ENCODE measurements around the gene MAML2. TPM values are rescaled to one million over a fixed set of nuclear protein-coding genes. Genes with fewer than 3 reads are reported as not detected.

Gene MAML2
- total RNA-seq, 2 experiments from 2014 or later: 0.15 to 1.0 TPM

- H3K79me2 ChIP-seq (ENCODE audit: insufficient read depth, low read depth, low read length): no peaks in the 10 kb centered on the region
- ChIA-PET POLR2A (interaction anchor here (0.6 to 0.7 kb wide), 2 partner anchors 13 to 194 kb away, joined by 3 read pairs; no protein-coding TSS in a partner anchor), CTCF (ENCODE audit: unreplicated experiment) (interaction anchor here (0.6 kb wide), 1 partner anchor 43 kb away, joined by 3 read pairs; no protein-coding TSS in a partner anchor)
- H3K4me3 ChIP-seq (ENCODE audit: low read depth, low read length, poor library complexity, severe bottlenecking): no peak overlapping the region
- H3K4me2 ChIP-seq (ENCODE audit: low read length): no peak overlapping the region
- H3K9me2 ChIP-seq (ENCODE audit: insufficient read depth, low read length): no peaks in the 10 kb centered on the region
- H3K27ac ChIP-seq (ENCODE audit: low read depth, low read length, poor library complexity, severe bottlenecking): no peak overlapping the region
- no peak for TF ChIP-seq CTCF (conservative IDR thresholded peaks at IDR 0.05; ENCODE audit: low read length)
- TF ChIP-seq EZH2phosphoT487 (IDR thresholded peaks at IDR 0.05; ENCODE audit: borderline replicate concordance, low read depth, low read length): no peak
- no peaks in the 10 kb centered on the region for H3K4me1 ChIP-seq (ENCODE audit: insufficient read depth, low read length, poor library complexity, severe bottlenecking)
- DNase-seq (ENCODE audit: low spot score): no peak
- H4K20me1 ChIP-seq (ENCODE audit: insufficient read depth, low read length): no peaks in the 10 kb centered on the region
- intact Hi-C loops (cut with micrococcal nuclease; ENCODE audit: unreplicated experiment): no loop called here
- BruUV-seq (replicated peaks): no TSS peak
- no peaks in the 10 kb centered on the region for H3K9me3 ChIP-seq (ENCODE audit: low read length)
- no peak overlapping the region for H2AFZ ChIP-seq (ENCODE audit: low read length)
- no peaks in the 10 kb centered on the region for H3K36me3 ChIP-seq (ENCODE audit: insufficient read depth, low read length)
These were observed 228.6 kb downstream of the MAML2 start for GRCh38 chr11:96114178-96115064.

GRCh38 chr11:96113193-96113681 lies 229.8 kb downstream of the MAML2 start:
- no peak overlapping the region for H3K27ac ChIP-seq (ENCODE audit: low read depth, low read length, poor library complexity, severe bottlenecking)
- POLR2A ChIA-PET: interaction anchor here (0.7 to 1.0 kb wide), 3 partner anchors 19 to 195 kb away, joined by 3 to 9 read pairs (median 3); no protein-coding TSS in a partner anchor
- H3K9me3 ChIP-seq (ENCODE audit: low read length): no peaks in the 10 kb centered on the region
- H3K9me2 ChIP-seq (ENCODE audit: insufficient read depth, low read length): no peaks in the 10 kb centered on the region
- no peak overlapping the region for H2AFZ ChIP-seq (ENCODE audit: low read length)
- H3K36me3 ChIP-seq (ENCODE audit: insufficient read depth, low read length): no peaks in the 10 kb centered on the region
- H3K4me2 ChIP-seq (ENCODE audit: low read length): no peak overlapping the region
- BruUV-seq (replicated peaks): no TSS peak
- DNase-seq (ENCODE audit: low spot score): no peak
- H3K4me1 ChIP-seq (ENCODE audit: insufficient read depth, low read length, poor library complexity, severe bottlenecking): no peaks in the 10 kb centered on the region
- intact Hi-C loops (cut with micrococcal nuclease; ENCODE audit: unreplicated experiment): no loop called here
- no peak for TF ChIP-seq CTCF (conservative IDR thresholded peaks at IDR 0.05; ENCODE audit: low read length)
- TF ChIP-seq EZH2phosphoT487 (IDR thresholded peaks at IDR 0.05; ENCODE audit: borderline replicate concordance, low read depth, low read length): no peak
- CTCF ChIA-PET (ENCODE audit: unreplicated experiment): no interaction called here
- H4K20me1 ChIP-seq (ENCODE audit: insufficient read depth, low read length): no peaks in the 10 kb centered on the region
- no peak overlapping the region for H3K4me3 ChIP-seq (ENCODE audit: low read depth, low read length, poor library complexity, severe bottlenecking)
- H3K79me2 ChIP-seq (ENCODE audit: insufficient read depth, low read depth, low read length): no peaks in the 10 kb centered on the region
